AG04449 (cell line): ENCODE data around the gene ADPRS.

ENCODE experiments used
- CTCF ChIA-PET: fragments of 350-600 bp; formaldehyde crosslinking; extraction: SDS; loops from one replicate; lab custom pipeline; 2021; ENCODE audit warnings: antibody characterized with exemption; lab: Yijun Ruan, JAX
- POLR2A ChIA-PET: fragments of 400-600, 350-600 bp; formaldehyde crosslinking; extraction: SDS; loops from one replicate; lab custom pipeline; 2020; ENCODE audit warnings: antibody characterized with exemption, inconsistent platforms; lab: Yijun Ruan, JAX
- DNase-seq: peaks from one replicate; pipeline ENCODE4 v3.0.0-alpha.2; 2010; ENCODE audit warnings: low read depth, low spot score
- H3K4me3 ChIP-seq: 2 replicates; pipeline ENCODE4 v1.5.1; 2011; ENCODE audit warnings: low read depth, mild to moderate bottlenecking, control low read depth, low read length
- CTCF ChIP-seq: IDR thresholded peaks from one replicate; pipeline ENCODE4 v1.5.1; 2011; ENCODE audit warnings: mild to moderate bottlenecking, moderate library complexity, low read length, control low read depth, inconsistent platforms; ENCODE audit not compliant: insufficient read depth; ENCODE audit errors: missing control alignments

ADPRS gene

GRCh38 chr1:36085686-36086526 lies 2.8 kb upstream of the ADPRS start:
- ChIA-PET CTCF (interaction anchor here (1.5 to 1.6 kb wide), 2 partner anchors 9 to 17 kb away, joined by 4 read pairs; no protein-coding TSS in a partner anchor), POLR2A (no interaction called here)
- H3K4me3 ChIP-seq: no peak overlapping the region
- TF ChIP-seq CTCF: no peak
- DNase-seq: no peak

- ChIA-PET POLR2A (no interaction called here), CTCF (interaction anchor here (0.9 to 1.8 kb wide), 8 partner anchors 8 to 156 kb away, joined by 3 to 6 read pairs (median 4); partner anchors contain the start of gene AGO3)
- no peak for DNase-seq
- H3K4me3 ChIP-seq: no peak overlapping the region
- TF ChIP-seq CTCF: no peak
Observed at GRCh38 chr1:36086529-36087232, 2.0 kb upstream of the ADPRS start.

GRCh38 chr1:36087233-36088123 lies 1.2 kb upstream of the ADPRS start:
- no peak for DNase-seq
- no peak overlapping the region for H3K4me3 ChIP-seq
- ChIA-PET CTCF (interaction anchor here (0.7 to 1.8 kb wide), 9 partner anchors 7 to 156 kb away, joined by 3 to 6 read pairs (median 4); partner anchors contain the start of gene AGO3), POLR2A (no interaction called here)
- no peak for TF ChIP-seq CTCF

- no peak for DNase-seq
- CTCF ChIA-PET: interaction anchor here (0.7 to 1.8 kb wide), 2 partner anchors 46 to 97 kb away, joined by 3 to 6 read pairs; no protein-coding TSS in a partner anchor
- TF ChIP-seq CTCF: no peak
- POLR2A ChIA-PET: no interaction called here
- peak overlapping the region; percentile 55 for H3K4me3 ChIP-seq
Observed at GRCh38 chr1:36088265-36088576, 471 bp upstream of the ADPRS start.

- H3K4me3 ChIP-seq: peak overlapping the region; percentile 94
- no peak for TF ChIP-seq CTCF
- CTCF ChIA-PET: interaction anchor here (2.1 to 2.4 kb wide), 2 partner anchors 10 to 45 kb away, joined by 7 to 15 read pairs; no protein-coding TSS in a partner anchor
- POLR2A ChIA-PET: no interaction called here
- no peak for DNase-seq
Observed at GRCh38 chr1:36089393-36090121, 865 bp downstream of the ADPRS start.
